GM12873 (cell line): ENCODE measurements around the gene OR9Q2.
"Not testable (repeated sequence)": the region's sequence is repeated elsewhere in the genome, so short reads cannot be mapped to it uniquely, and the experiment has no call there.

ENCODE experiments used
- CTCF ChIP-seq: IDR thresholded peaks from 2 replicates; pipeline ENCODE4 v1.5.1; 2012; ENCODE audit warnings: low read depth, mild to moderate bottlenecking, moderate library complexity, low read length, control low read depth; ENCODE audit not compliant: insufficient read depth; ENCODE audit errors: missing control alignments

Gene OR9Q2

GRCh38 chr11:58204042-58204441, 15.2 kb downstream of the OR9Q2 start, which contains the start of gene OR1S2:
OR1S2 (minus strand) TSS chr11:58204142; CDS start chr11:58204142, 0 bp downstream.
- no peak for TF ChIP-seq CTCF

- not testable (repeated sequence) for TF ChIP-seq CTCF
Measured at GRCh38 chr11:58212420-58212819, 23.6 kb downstream of the OR9Q2 start, which contains the start of gene OR1S1. OR1S1 (plus strand) TSS chr11:58212720.

- no peak for TF ChIP-seq CTCF
Measured at GRCh38 chr11:58216476-58216875, 27.6 kb downstream of the OR9Q2 start.

GRCh38 chr11:58222721-58223120, 33.9 kb downstream of the OR9Q2 start:
- TF ChIP-seq CTCF = no peak

- no peak for TF ChIP-seq CTCF
Measured at GRCh38 chr11:58227956-58228615, 39.2 kb downstream of the OR9Q2 start.
